Endothelial cell of umbilical vein (primary cell): ENCODE measurements around the gene SLC50A1. TPM values are rescaled to one million over a fixed set of nuclear protein-coding genes. Genes with fewer than 3 reads are reported as not detected.

Source experiments
- BruUV-seq: library from RNA; stranded (reverse); fragments of 400-500 nt; replicated peaks from 2 replicates; lab custom pipeline; 2021; lab: Mats Ljungman, UMichigan
- CTCF ChIA-PET: fragments of 300-600, 350-600 bp; sonication (Branson Sonifier 250); formaldehyde crosslinking; loops from one replicate; lab custom pipeline; 2021; ENCODE audit warnings: antibody characterized with exemption, inconsistent platforms; lab: Charles Lee
- POLR2A ChIA-PET: fragments of 300-600, 350-600 bp; sonication (Branson Sonifier 250); formaldehyde crosslinking; loops from one replicate; lab custom pipeline; 2021; ENCODE audit warnings: antibody characterized with exemption, inconsistent platforms; lab: Charles Lee
- DNase-seq: peaks from one replicate; pipeline ENCODE4 v3.0.0-alpha.2; 2011; ENCODE audit warnings: low read depth, low spot score
- FAIRE-seq: peaks from 2 replicates; lab custom pipeline; 2011; peaks lifted over from hg19 to GRCh38; lab: Jason Lieb, UNC
- H2AFZ ChIP-seq: 2 replicates; pipeline ENCODE4 v1.6.0; 2012; ENCODE audit warnings: low read depth, low read length, control low read depth, inconsistent platforms
- H3K27ac ChIP-seq: 2 replicates; pipeline ENCODE4 v1.5.1; 2011; ENCODE audit warnings: low read depth, mild to moderate bottlenecking, control low read depth, low read length, moderate library complexity; ENCODE audit not compliant: insufficient read depth
- H3K27me3 ChIP-seq, 2 experiments: 2 replicates each; pipeline versions ENCODE4 v1.6.0 to v1.6.1; 2011; ENCODE audit warnings: low read length in 2 of 2, mixed read lengths in 1 of 2; ENCODE audit not compliant: control insufficient read depth in 2 of 2, insufficient read depth in 2 of 2
- H3K36me3 ChIP-seq, 2 experiments: 2 replicates in 1 of 2; 3 replicates in 1 of 2; pipeline ENCODE4 v1.5.1; 2011; ENCODE audit warnings: low read length in 2 of 2, mild to moderate bottlenecking in 1 of 2, moderate library complexity in 1 of 2; ENCODE audit not compliant: control insufficient read depth in 2 of 2, insufficient read depth in 2 of 2; ENCODE audit errors: extremely low read depth in 1 of 2
- H3K4me1 ChIP-seq: 3 replicates; pipeline ENCODE4 v1.5.1; 2011; ENCODE audit warnings: mild to moderate bottlenecking, low read length; ENCODE audit not compliant: control insufficient read depth, insufficient read depth; ENCODE audit errors: extremely low read depth
- H3K4me2 ChIP-seq: 2 replicates; pipeline ENCODE4 v1.6.1; 2011; ENCODE audit warnings: low read length, control low read depth, mixed read lengths; ENCODE audit not compliant: insufficient read depth
- H3K4me3 ChIP-seq, 3 experiments: fragments of 200-600 bp in 1 of 3; sonication (generic), shearing (Covaris generic) in 1 of 3; replicated peaks in 1 of 3; 2 replicates each; pipeline ENCODE4 v1.5.1; 2011 to 2016; ENCODE audit warnings: control low read depth in 3 of 3, low read length in 3 of 3, mild to moderate bottlenecking in 2 of 3, inconsistent platforms in 1 of 3, low read depth in 1 of 3, moderate library complexity in 1 of 3; ENCODE audit not compliant: insufficient read depth in 1 of 3
- H3K79me2 ChIP-seq: 2 replicates; pipeline ENCODE4 v1.6.0; 2012; ENCODE audit warnings: low read length, inconsistent platforms; ENCODE audit not compliant: control insufficient read depth, insufficient read depth
- H3K9ac ChIP-seq: replicated peaks from 2 replicates; pipeline ENCODE3; 2011; ENCODE audit warnings: low read length, control low read depth; ENCODE audit not compliant: insufficient read depth; ENCODE audit errors: extremely low read depth
- H3K9me1 ChIP-seq: replicated peaks from 3 replicates; pipeline ENCODE4 v1.6.0; 2011; ENCODE audit warnings: mild to moderate bottlenecking, low read length; ENCODE audit not compliant: control insufficient read depth, insufficient read depth; ENCODE audit errors: extremely low read depth
- H3K9me3 ChIP-seq: replicated peaks from 2 replicates; pipeline ENCODE4 v1.5.1; 2012; ENCODE audit warnings: low read length, inconsistent platforms; ENCODE audit not compliant: control insufficient read depth, insufficient read depth
- H4K20me1 ChIP-seq: replicated peaks from 2 replicates; pipeline ENCODE3; 2011; ENCODE audit warnings: mild to moderate bottlenecking, low read length; ENCODE audit not compliant: control insufficient read depth, insufficient read depth; ENCODE audit errors: extremely low read depth
- EZH2 ChIP-seq: IDR thresholded peaks from 2 replicates; pipeline ENCODE4 v1.6.1; 2012; ENCODE audit warnings: borderline replicate concordance, low read depth, mild to moderate bottlenecking, moderate library complexity, low read length, inconsistent platforms; ENCODE audit not compliant: severe bottlenecking
- FOS ChIP-seq: IDR thresholded peaks from 2 replicates; pipeline ENCODE4 v1.6.1; 2011; ENCODE audit warnings: mild to moderate bottlenecking, low read length, moderate library complexity, borderline replicate concordance; ENCODE audit not compliant: insufficient read depth
- GATA2 ChIP-seq: IDR thresholded peaks from 2 replicates; pipeline ENCODE4 v1.7.0; 2011; ENCODE audit warnings: low read depth, mild to moderate bottlenecking, moderate library complexity, mixed read lengths, low read length; ENCODE audit not compliant: insufficient read length, insufficient read depth
- JUN ChIP-seq: IDR thresholded peaks from 2 replicates; pipeline ENCODE4 v1.6.1; 2011; ENCODE audit warnings: borderline replicate concordance, low read depth; ENCODE audit not compliant: insufficient read length, insufficient read depth
- MYC ChIP-seq: IDR thresholded peaks from one replicate; pipeline ENCODE4 v1.6.1; 2011; ENCODE audit warnings: mild to moderate bottlenecking, low read depth, low read length
- POLR2A ChIP-seq: IDR thresholded peaks from 2 replicates; pipeline ENCODE4 v1.6.1; 2012; ENCODE audit warnings: low read depth, mild to moderate bottlenecking, control low read depth, low read length
- POLR2AphosphoS5 ChIP-seq: IDR thresholded peaks from 2 replicates; pipeline ENCODE4 v1.6.1; 2012; ENCODE audit warnings: low read depth, mild to moderate bottlenecking, control low read depth, low read length, moderate library complexity; ENCODE audit not compliant: insufficient read depth
- dilution Hi-C: fragments of 300-500 bp; cut with MboI; formaldehyde crosslinking; loops from one replicate; pipeline ENCODE4 v1.15.0; 2019; ENCODE audit warnings: low sequenced_read_pairs; ENCODE audit not compliant: extremely low pct_ligation_motif_present
- intact Hi-C: fragments of 100-400 bp; cut with micrococcal nuclease; formaldehyde crosslinking; loops from one replicate; pipeline ENCODE4 v1.10.0; 2022
- polyA plus RNA-seq, 4 experiments: library from polyadenylated mRNA; depleted of rRNA in 3 of 4; stranded (reverse) in 3 of 4; unstranded in 1 of 4; fragments of >200 nt; gene quantifications; 2 replicates each; pipeline versions ENCODE4 v1.2.1 to v1.2.3, GENCODE V29; 2011 to 2012; ENCODE audit warnings: missing spikeins in 1 of 4
- total RNA-seq: library from RNA; stranded (reverse); gene quantifications from 2 replicates; pipeline ENCODE4 v1.2.3, GENCODE V29; 2021
- TF ChIP-seq, protein P1 (sequence below): IDR thresholded peaks from 2 replicates; pipeline ENCODE4 v1.6.1; 2011; ENCODE audit not compliant: insufficient read depth, insufficient read length
- TF ChIP-seq, protein P2 (sequence below), 2 donors: IDR thresholded peaks; 1 replicate in 1 of 2; 2 replicates in 1 of 2; pipeline ENCODE4 v1.5.1; 2011; ENCODE audit warnings: low read length in 2 of 2, mild to moderate bottlenecking in 2 of 2, moderate library complexity in 2 of 2, control low read depth in 1 of 2, inconsistent platforms in 1 of 2, low read depth in 1 of 2; ENCODE audit not compliant: insufficient read depth in 1 of 2; ENCODE audit errors: extremely low read depth in 1 of 2

Gene SLC50A1
- total and polyA plus RNA-seq, 2 donors (not counting 3 experiments of a cell fraction or from before 2014, with no cell fraction given) = 29.5 to 66.1 TPM

DNA sequence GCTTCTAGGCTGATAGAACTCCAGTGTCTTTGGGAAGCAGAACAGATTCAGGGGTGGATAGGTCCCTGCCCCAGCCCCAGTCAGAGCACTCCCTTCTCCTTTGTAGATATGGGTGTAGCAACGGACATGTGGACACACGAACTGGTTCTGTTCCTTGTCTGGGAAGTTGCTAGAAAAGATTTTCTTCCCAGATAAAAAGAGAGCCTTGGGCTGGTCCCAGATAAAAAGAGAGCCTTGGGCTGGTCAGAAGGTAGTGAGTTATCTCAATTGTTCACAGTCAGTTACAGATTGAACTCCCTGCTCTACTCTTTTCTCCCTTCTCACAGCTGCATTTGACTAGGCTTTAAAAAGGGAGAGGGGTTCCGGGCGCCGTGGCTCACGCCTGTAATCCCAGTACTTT, 15.4 kb upstream of the SLC50A1 start:
- Histone ChIP-seq H3K9ac (no peak overlapping the region), H3K9me3 (no peaks in the 10 kb centered on the region), H3K36me3 (no peaks in the 10 kb centered on the region), H2AFZ (no peak overlapping the region), H4K20me1 (no peaks in the 10 kb centered on the region), H3K4me1 (peaks cover 18% of the 10 kb centered on the region), H3K4me2 (no peak overlapping the region), H3K9me1 (no peaks in the 10 kb centered on the region), H3K79me2 (no peaks in the 10 kb centered on the region), H3K27me3 (peaks cover 0 to 4% of the 10 kb centered on the region in 2 experiments), H3K27ac (no peak overlapping the region), H3K4me3 (no peak overlapping the region)
- FAIRE-seq (no peak), DNase-seq (no peak)
- intact Hi-C loops = no loop called here
- no TSS peak for BruUV-seq
- POLR2A ChIA-PET = no interaction called here
- TF ChIP-seq JUN (no peak), POLR2A (no peak), FOS (no peak), POLR2AphosphoS5 (no peak), GATA2 (no peak), EZH2 (no peak), MYC (no peak)
- TF ChIP-seq, protein P1, sequence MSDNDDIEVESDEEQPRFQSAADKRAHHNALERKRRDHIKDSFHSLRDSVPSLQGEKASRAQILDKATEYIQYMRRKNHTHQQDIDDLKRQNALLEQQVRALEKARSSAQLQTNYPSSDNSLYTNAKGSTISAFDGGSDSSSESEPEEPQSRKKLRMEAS = no peak
- TF ChIP-seq, protein P2, sequence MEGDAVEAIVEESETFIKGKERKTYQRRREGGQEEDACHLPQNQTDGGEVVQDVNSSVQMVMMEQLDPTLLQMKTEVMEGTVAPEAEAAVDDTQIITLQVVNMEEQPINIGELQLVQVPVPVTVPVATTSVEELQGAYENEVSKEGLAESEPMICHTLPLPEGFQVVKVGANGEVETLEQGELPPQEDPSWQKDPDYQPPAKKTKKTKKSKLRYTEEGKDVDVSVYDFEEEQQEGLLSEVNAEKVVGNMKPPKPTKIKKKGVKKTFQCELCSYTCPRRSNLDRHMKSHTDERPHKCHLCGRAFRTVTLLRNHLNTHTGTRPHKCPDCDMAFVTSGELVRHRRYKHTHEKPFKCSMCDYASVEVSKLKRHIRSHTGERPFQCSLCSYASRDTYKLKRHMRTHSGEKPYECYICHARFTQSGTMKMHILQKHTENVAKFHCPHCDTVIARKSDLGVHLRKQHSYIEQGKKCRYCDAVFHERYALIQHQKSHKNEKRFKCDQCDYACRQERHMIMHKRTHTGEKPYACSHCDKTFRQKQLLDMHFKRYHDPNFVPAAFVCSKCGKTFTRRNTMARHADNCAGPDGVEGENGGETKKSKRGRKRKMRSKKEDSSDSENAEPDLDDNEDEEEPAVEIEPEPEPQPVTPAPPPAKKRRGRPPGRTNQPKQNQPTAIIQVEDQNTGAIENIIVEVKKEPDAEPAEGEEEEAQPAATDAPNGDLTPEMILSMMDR (IDR thresholded peaks at IDR 0.05; ENCODE audit: extremely low read depth in 1 of 2, insufficient read depth in 1 of 2, low read depth in 1 of 2, low read length in 2 of 2) = no peak
- CTCF ChIA-PET = interaction anchor here (2.8 to 13.1 kb wide), 2 partner anchors 28 to 47 kb away, joined by 10 to 97 read pairs; no protein-coding TSS in a partner anchor
- dilution Hi-C loops = no loop called here
